T-cell (primary cell): ENCODE results near the gene TAS2R50. TPM values are rescaled to one million over a fixed set of nuclear protein-coding genes. Genes with fewer than 3 reads are reported as not detected.

ENCODE experiments used
- ATAC-seq, 4 experiments: fragments of 200-7000 bp in 3 of 4; fragments of 150-1000 bp in 1 of 4; cut with Tn5 transposase; replicated peaks in 1 of 4; 1 replicate in 3 of 4; 2 replicates in 1 of 4; pipeline ENCODE4 v1.10.0; 2021; ENCODE audit warnings: moderate library complexity in 3 of 4, mild to moderate bottlenecking in 2 of 4, moderate number of reproducible peaks in 1 of 4
- CTCF ChIA-PET, 2 donors: fragments of 300-600 bp; sonication (Branson Sonifier 250); formaldehyde crosslinking; loops; one replicate each; lab custom pipeline; 2022; ENCODE audit warnings: antibody characterized with exemption in 2 of 2; lab: Charles Lee
- POLR2A ChIA-PET, 2 donors: fragments of 300-600 bp; sonication (Branson Sonifier 250); formaldehyde crosslinking; loops; one replicate each; lab custom pipeline; 2022; ENCODE audit warnings: antibody characterized with exemption in 2 of 2; lab: Charles Lee
- DNase-seq, 35 experiments: peaks; one replicate each; pipeline versions ENCODE4 v3.0.0 to v3.0.0-alpha.2; 2013 to 2023
- H3K27ac ChIP-seq: one replicate; pipeline ENCODE4 v1.5.1; 2013; ENCODE audit warnings: low read length
- H3K27me3 ChIP-seq, 2 experiments: replicated peaks in 1 of 2; 1 replicate in 1 of 2; 2 replicates in 1 of 2; pipeline versions ENCODE4 v1.6.1 to v1.7.0; 2013; ENCODE audit warnings: low read length in 1 of 2, mixed read lengths in 1 of 2; ENCODE audit not compliant: control insufficient read depth in 2 of 2, insufficient read depth in 2 of 2; ENCODE audit errors: extremely low read depth in 1 of 2
- H3K36me3 ChIP-seq, 2 donors: 1 replicate in 1 of 2; 2 replicates in 1 of 2; pipeline versions ENCODE4 v1.6.1 to v1.7.0; 2013; ENCODE audit warnings: low read length in 1 of 2; ENCODE audit not compliant: control insufficient read depth in 2 of 2, insufficient read depth in 1 of 2; ENCODE audit errors: extremely low read depth in 1 of 2
- H3K4me1 ChIP-seq, 2 experiments: 1 replicate in 1 of 2; 2 replicates in 1 of 2; pipeline versions ENCODE4 v1.6.1 to v1.7.0; 2013; ENCODE audit warnings: low read length in 2 of 2, mixed read lengths in 1 of 2; ENCODE audit not compliant: insufficient read depth in 2 of 2, control insufficient read depth in 1 of 2; ENCODE audit errors: extremely low read depth in 1 of 2
- H3K4me3 ChIP-seq, 2 donors: 1 replicate in 1 of 2; 2 replicates in 1 of 2; pipeline versions ENCODE4 v1.5.1 to v1.7.0; 2013; ENCODE audit warnings: mild to moderate bottlenecking in 2 of 2, low read length in 1 of 2, moderate library complexity in 1 of 2; ENCODE audit not compliant: control insufficient read depth in 1 of 2; ENCODE audit errors: extremely low read depth in 1 of 2
- H3K9me3 ChIP-seq: 2 replicates; pipeline ENCODE4 v1.7.0; 2013
- H3K27ac Mint-ChIP-seq, 2 donors: one replicate each; pipeline ENCODE4 v1.8.0; 2020 to 2021; ENCODE audit warnings: mild to moderate bottlenecking in 2 of 2, mixed read lengths in 2 of 2
- H3K27me3 Mint-ChIP-seq, 2 donors: one replicate each; pipeline ENCODE4 v1.8.0; 2021 to 2022; ENCODE audit warnings: mixed read lengths in 2 of 2
- H3K36me3 Mint-ChIP-seq: one replicate; pipeline ENCODE4 v1.8.0; 2021; ENCODE audit warnings: mixed read lengths
- H3K4me1 Mint-ChIP-seq, 3 donors: one replicate each; pipeline ENCODE4 v1.8.0; 2020 to 2022; ENCODE audit warnings: mixed read lengths in 3 of 3, mild to moderate bottlenecking in 1 of 3
- H3K4me3 Mint-ChIP-seq, 3 donors: one replicate each; pipeline ENCODE4 v1.8.0; 2020 to 2022; ENCODE audit warnings: mild to moderate bottlenecking in 3 of 3, mixed read lengths in 3 of 3, moderate library complexity in 3 of 3
- H3K9me3 Mint-ChIP-seq, 3 donors: one replicate each; pipeline ENCODE4 v1.8.0; 2020 to 2022; ENCODE audit warnings: mixed read lengths in 3 of 3
- WGBS: methylation state at CpG from one replicate; pipeline ENCODE4 v1.1.5; 2013; ENCODE audit warnings: missing lambda C conversion rate; ENCODE audit not compliant: insufficient coverage; 5-methylcytosine and 5-hydroxymethylcytosine counted together
- total RNA-seq, 35 experiments: library from RNA in 6 of 35; stranded (reverse) in 6 of 35; fragments of 120-200 nt in 1 of 35; gene quantifications; one replicate each; pipeline versions ENCODE4 v1.2.1 to v1.2.4 and lab custom pipeline; 2013 to 2026

Gene TAS2R50
- total RNA-seq, 5 donors from 2014 or later (not counting 1 experiment from before 2014, with no cell fraction given) = 0.61 to 2.2 (median 1.5) TPM

- Mint-ChIP-seq H3K27me3 (no peaks in the 10 kb centered on the region), H3K27ac (no peak overlapping the region), H3K4me3 (no peak overlapping the region), H3K36me3 (peaks cover 26% of the 10 kb centered on the region), H3K9me3 (peaks cover 0 to 11% (median 10%) of the 10 kb centered on the region in 3 donors), H3K4me1 (peaks cover 0 to 8% (median 7%) of the 10 kb centered on the region in 3 donors)
- WGBS = no CpG with 5 or more reads among the region's 2 CpGs
- H3K27ac ChIP-seq = no peak overlapping the region
- H3K36me3 ChIP-seq = peaks cover 0 to 4% of the 10 kb centered on the region in 2 donors
- no peaks in the 10 kb centered on the region for H3K4me1 ChIP-seq
- CTCF ChIA-PET = no interaction called here
- peaks cover 2% of the 10 kb centered on the region for H3K9me3 ChIP-seq
- no peaks in the 10 kb centered on the region for H3K27me3 ChIP-seq
- ATAC-seq (no peak), DNase-seq (no peak)
- H3K4me3 ChIP-seq = no peak overlapping the region
- POLR2A ChIA-PET = interaction anchor here in 1 of 2 donors (0.6 kb wide), 1 partner anchor 289 kb away, joined by 3 read pairs; no protein-coding TSS in a partner anchor
These were observed 2.4 kb upstream of the TAS2R50 start for GRCh38 chr12:10989107-10989506.

DNA sequence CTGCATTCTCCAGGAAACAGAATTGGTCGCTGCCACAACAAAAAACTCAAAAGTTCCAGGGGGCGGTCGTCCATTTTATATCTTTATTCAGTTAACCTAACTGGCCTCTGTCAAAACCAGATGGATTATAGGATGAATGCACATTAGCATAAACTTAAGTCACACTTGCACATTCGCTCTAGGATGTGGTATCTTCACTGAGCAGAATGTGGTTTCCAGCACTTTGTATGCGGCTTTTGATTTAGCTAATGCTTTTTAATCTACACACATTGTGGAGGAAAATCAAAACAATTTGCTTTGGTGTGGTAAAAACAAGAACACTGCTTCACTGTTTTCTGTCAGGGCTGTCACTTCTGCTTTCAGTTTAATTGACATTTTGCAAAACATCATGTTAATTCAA is 4.5 kb downstream of the TAS2R50 start:
- POLR2A ChIA-PET = no interaction called here
- no CpG with 5 or more reads among the region's 5 CpGs for WGBS
- H3K4me3 Mint-ChIP-seq = no peak overlapping the region
- Histone ChIP-seq H3K27ac (no peak overlapping the region), H3K36me3 (no peaks in the 10 kb centered on the region), H3K27me3 (peaks cover 0 to 5% of the 10 kb centered on the region in 2 experiments), H3K4me3 (no peak overlapping the region), H3K4me1 (peaks cover 17 to 18% of the 10 kb centered on the region in 2 experiments), H3K9me3 (no peaks in the 10 kb centered on the region)
- peaks cover 19 to 49% (median 46%) of the 10 kb centered on the region in 3 donors for H3K4me1 Mint-ChIP-seq
- DNase-seq (peak in 33 of 35 experiments; percentile 6 to 80 (median 49)), ATAC-seq (peak; percentile 90 to 98 (median 97))
- H3K9me3 Mint-ChIP-seq = no peaks in the 10 kb centered on the region
- H3K27ac Mint-ChIP-seq = no peak overlapping the region
- no peaks in the 10 kb centered on the region for H3K27me3 Mint-ChIP-seq
- CTCF ChIA-PET = interaction anchor here in 1 of 2 donors (0.7 to 1.0 kb wide), 2 partner anchors 92 to 563 kb away, joined by 3 read pairs; no protein-coding TSS in a partner anchor
- peaks cover 6% of the 10 kb centered on the region for H3K36me3 Mint-ChIP-seq

GRCh38 chr12:10974965-10975364 is 11.7 kb downstream of the TAS2R50 start:
- no peaks in the 10 kb centered on the region for H3K9me3 Mint-ChIP-seq
- no peak overlapping the region for H3K4me3 ChIP-seq
- no peak for ATAC-seq
- no peak overlapping the region for H3K27ac ChIP-seq
- peaks cover 13 to 23% (median 20%) of the 10 kb centered on the region in 3 donors for H3K4me1 Mint-ChIP-seq
- H3K27me3 ChIP-seq = no peaks in the 10 kb centered on the region
- H3K4me1 ChIP-seq = no peaks in the 10 kb centered on the region
- DNase-seq = no peak
- H3K36me3 Mint-ChIP-seq = peaks cover 13% of the 10 kb centered on the region
- 100% methylated on average over 1 of the region's 3 CpGs for WGBS
- H3K27ac Mint-ChIP-seq = no peak overlapping the region
- no peak overlapping the region for H3K4me3 Mint-ChIP-seq
- peaks cover 0 to 3% of the 10 kb centered on the region in 2 donors for H3K36me3 ChIP-seq
- H3K9me3 ChIP-seq = no peaks in the 10 kb centered on the region
- H3K27me3 Mint-ChIP-seq = no peaks in the 10 kb centered on the region
- CTCF ChIA-PET = interaction anchor here in 1 of 2 donors (0.6 kb wide), 1 partner anchor 581 kb away, joined by 5 read pairs; no protein-coding TSS in a partner anchor
- POLR2A ChIA-PET = no interaction called here

- WGBS = 91% methylated on average over 8 of the region's 15 CpGs
- H3K27ac ChIP-seq = no peak overlapping the region
- H3K36me3 ChIP-seq = peaks cover 0 to 3% of the 10 kb centered on the region in 2 donors
- H3K4me3 ChIP-seq = no peak overlapping the region
- peaks cover 30% of the 10 kb centered on the region for H3K36me3 Mint-ChIP-seq
- no peak overlapping the region for H3K27ac Mint-ChIP-seq
- peaks cover 0 to 7% (median 0%) of the 10 kb centered on the region in 3 donors for H3K4me1 Mint-ChIP-seq
- no peaks in the 10 kb centered on the region for H3K9me3 Mint-ChIP-seq
- POLR2A ChIA-PET = no interaction called here
- DNase-seq (no peak), ATAC-seq (no peak)
- H3K27me3 ChIP-seq = no peaks in the 10 kb centered on the region
- H3K4me1 ChIP-seq = no peaks in the 10 kb centered on the region
- H3K27me3 Mint-ChIP-seq = no peaks in the 10 kb centered on the region
- CTCF ChIA-PET = no interaction called here
- no peaks in the 10 kb centered on the region for H3K9me3 ChIP-seq
- no peak overlapping the region for H3K4me3 Mint-ChIP-seq
These were observed 17.8 kb downstream of the TAS2R50 start for GRCh38 chr12:10968765-10969456.

DNA sequence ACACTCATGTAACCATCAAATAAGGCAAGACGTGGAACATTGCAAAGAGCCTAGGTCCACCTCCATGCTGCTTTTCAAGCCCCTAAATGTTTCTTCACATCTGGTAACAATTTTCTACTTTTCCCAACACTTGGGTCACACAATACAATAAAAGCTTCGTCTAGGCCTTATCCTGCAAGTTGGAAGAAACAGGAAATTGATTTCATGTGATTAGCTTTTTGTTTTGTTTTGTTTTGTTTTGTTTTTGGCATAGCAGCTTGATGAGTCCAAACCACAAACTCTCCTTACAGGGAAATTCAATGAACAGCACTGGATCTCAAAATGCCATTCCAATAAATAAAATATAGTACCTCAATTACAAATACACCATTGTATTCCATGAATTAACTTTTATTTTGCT is 19.3 kb downstream of the TAS2R50 start:
- peaks cover 23% of the 10 kb centered on the region for H3K36me3 Mint-ChIP-seq
- Histone ChIP-seq H3K27ac (no peak overlapping the region), H3K27me3 (no peaks in the 10 kb centered on the region), H3K4me3 (no peak overlapping the region), H3K36me3 (no peaks in the 10 kb centered on the region), H3K9me3 (no peaks in the 10 kb centered on the region), H3K4me1 (no peaks in the 10 kb centered on the region)
- H3K4me3 Mint-ChIP-seq = no peak overlapping the region
- no peaks in the 10 kb centered on the region for H3K9me3 Mint-ChIP-seq
- no peak for DNase-seq
- WGBS = no CpG with 5 or more reads among the region's 2 CpGs
- ATAC-seq = no peak
- no peaks in the 10 kb centered on the region for H3K27me3 Mint-ChIP-seq
- ChIA-PET CTCF (no interaction called here), POLR2A (no interaction called here)
- peaks cover 0 to 8% (median under 1%) of the 10 kb centered on the region in 3 donors for H3K4me1 Mint-ChIP-seq
- H3K27ac Mint-ChIP-seq = no peak overlapping the region

DNA sequence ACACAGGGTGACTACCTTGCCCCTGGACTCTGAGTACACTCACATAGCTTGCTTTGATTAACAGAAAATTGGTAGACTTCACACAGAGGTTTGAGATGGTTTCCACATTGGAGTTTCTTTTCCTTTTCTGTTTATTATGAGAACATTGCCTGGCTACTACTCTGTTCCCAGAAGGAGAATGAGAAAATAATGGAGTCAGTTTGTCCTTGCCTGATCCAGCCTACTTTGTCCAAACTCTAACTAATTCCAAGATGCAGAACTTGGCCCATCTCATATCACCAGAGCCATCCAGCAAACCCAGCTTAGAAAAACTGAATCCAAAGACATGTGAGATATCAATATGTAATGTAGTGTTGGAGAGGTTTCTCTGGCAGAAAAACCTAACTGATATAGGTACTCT is 20.4 kb downstream of the TAS2R50 start:
- H3K9me3 ChIP-seq = no peaks in the 10 kb centered on the region
- CTCF ChIA-PET = interaction anchor here (0.7 kb wide), 2 partner anchors 8 to 40 kb away, joined by 3 to 6 read pairs; no protein-coding TSS in a partner anchor
- Mint-ChIP-seq H3K27ac (no peak overlapping the region), H3K4me3 (no peak overlapping the region), H3K27me3 (no peaks in the 10 kb centered on the region), H3K36me3 (peaks cover 27% of the 10 kb centered on the region), H3K9me3 (no peaks in the 10 kb centered on the region), H3K4me1 (peaks cover 8 to 16% (median 10%) of the 10 kb centered on the region in 3 donors)
- POLR2A ChIA-PET = no interaction called here
- no peak overlapping the region for H3K4me3 ChIP-seq
- no peak for ATAC-seq
- DNase-seq = no peak
- H3K4me1 ChIP-seq = peaks cover 0 to 2% of the 10 kb centered on the region in 2 experiments
- H3K27me3 ChIP-seq = no peaks in the 10 kb centered on the region
- H3K36me3 ChIP-seq = no peaks in the 10 kb centered on the region
- no peak overlapping the region for H3K27ac ChIP-seq
